Activated CD8-positive, alpha-beta memory T cell treated with anti-CD3 and anti-CD28 coated beads, Interleukin-2, amount 50 U/mL, for 4 hours (primary cell): ENCODE results near the gene KDM4E.
"Not testable (repeated sequence)": the region's sequence is repeated elsewhere in the genome, so short reads cannot be mapped to it uniquely, and the experiment has no call there.

Source experiments
- DNase-seq: peaks from one replicate; pipeline ENCODE4 v3.0.0-alpha.2; 2020

The KDM4E gene

GRCh38 chr11:95024958-95025357 is at the start of gene KDM4E:
Gene KDM4E, plus strand, starts transcription at chr11:95025258. Its CDS starts 300 bp downstream, at chr11:95025558.
- no peak for DNase-seq

GRCh38 chr11:94975599-94975998 is 49.5 kb upstream of the KDM4E start:
- DNase-seq, result no peak

- DNase-seq, result no peak
Measured at GRCh38 chr11:94987378-94987777, 37.7 kb upstream of the KDM4E start.

- no peak for DNase-seq
Measured at GRCh38 chr11:94988748-94989147, 36.3 kb upstream of the KDM4E start.

GRCh38 chr11:94993400-94993943 is 31.6 kb upstream of the KDM4E start:
- no peak for DNase-seq

GRCh38 chr11:94997437-94997836 is 27.6 kb upstream of the KDM4E start:
- DNase-seq, result no peak

GRCh38 chr11:94998285-94998684 is 26.8 kb upstream of the KDM4E start:
- no peak for DNase-seq

GRCh38 chr11:95003716-95004115 is 21.3 kb upstream of the KDM4E start:
- no peak for DNase-seq

GRCh38 chr11:95005642-95006041 is 19.4 kb upstream of the KDM4E start:
- no peak for DNase-seq

- DNase-seq, result no peak
Measured at GRCh38 chr11:95011376-95011775, 13.7 kb upstream of the KDM4E start.

- no peak for DNase-seq
Measured at GRCh38 chr11:95014184-95014821, 10.8 kb upstream of the KDM4E start.

- DNase-seq, result no peak
Measured at GRCh38 chr11:95016139-95016538, 8.9 kb upstream of the KDM4E start.

GRCh38 chr11:95021468-95021867 is 3.6 kb upstream of the KDM4E start:
- DNase-seq, result not testable (repeated sequence)

GRCh38 chr11:95025594-95025993 is 536 bp downstream of the KDM4E start:
- DNase-seq, result not testable (repeated sequence)

- no peak for DNase-seq
Measured at GRCh38 chr11:95028357-95028756, 3.3 kb downstream of the KDM4E start.

GRCh38 chr11:95033051-95033450 is 8.0 kb downstream of the KDM4E start:
- no peak for DNase-seq

- no peak for DNase-seq
Measured at GRCh38 chr11:95035316-95035715, 10.3 kb downstream of the KDM4E start.

GRCh38 chr11:95037356-95038035 is 12.4 kb downstream of the KDM4E start:
- DNase-seq, result not testable (repeated sequence)

- DNase-seq, result no peak
Measured at GRCh38 chr11:95042239-95042638, 17.2 kb downstream of the KDM4E start.

- DNase-seq, result no peak
Measured at GRCh38 chr11:95042906-95043305, 17.8 kb downstream of the KDM4E start.

GRCh38 chr11:95044010-95044409 is 19.0 kb downstream of the KDM4E start:
- no peak for DNase-seq

GRCh38 chr11:95045812-95046211 is 20.8 kb downstream of the KDM4E start:
- no peak for DNase-seq

GRCh38 chr11:95049122-95049521 is 24.1 kb downstream of the KDM4E start, which contains the start of gene KDM4F:
Gene KDM4F, plus strand, starts transcription at chr11:95049422.
- not testable (repeated sequence) for DNase-seq

GRCh38 chr11:95050595-95051202 is 25.6 kb downstream of the KDM4E start:
- DNase-seq, result no peak
